Measurements from ENCODE around the gene AKAP13. TPM values are rescaled to one million over a fixed set of nuclear protein-coding genes. Genes with fewer than 3 reads are reported as not detected.

The AKAP13 gene
- total RNA-seq, 3 donors from 2014 or later = 198 to 331 (median 259) TPM

- intact Hi-C loops (cut with DNase I; ENCODE audit: low total_unique reads) = no loop called here
- DNase-seq (ENCODE audit: low spot score in 2 of 2) = no peak
- peaks cover 0 to 20% of the 10 kb centered on the region in 2 donors for H3K9me3 ChIP-seq
- no peak overlapping the region for H3K4me3 ChIP-seq
- H3K36me3 ChIP-seq = no peaks in the 10 kb centered on the region
- no peaks in the 10 kb centered on the region for H3K4me1 ChIP-seq
- TF ChIP-seq POLR2A (IDR thresholded peaks at IDR 0.05) (no peak), CTCF (IDR thresholded peaks at IDR 0.05) (no peak), POLR2AphosphoS5 (IDR thresholded peaks at IDR 0.05) (no peak)
- H3K27ac ChIP-seq = no peak overlapping the region
- H3K27me3 ChIP-seq = no peaks in the 10 kb centered on the region
Measured at GRCh38 chr15:85454403-85454802, 74.0 kb downstream of the AKAP13 start.

- H3K36me3 ChIP-seq = no peaks in the 10 kb centered on the region
- H3K9me3 ChIP-seq = peaks cover 0 to 9% of the 10 kb centered on the region in 2 donors
- TF ChIP-seq POLR2AphosphoS5 (IDR thresholded peaks at IDR 0.05) = no peak
- no peak for TF ChIP-seq CTCF (IDR thresholded peaks at IDR 0.05)
- TF ChIP-seq POLR2A (IDR thresholded peaks at IDR 0.05) = no peak
- intact Hi-C loops (cut with DNase I; ENCODE audit: low total_unique reads) = no loop called here
- H3K4me1 ChIP-seq = no peaks in the 10 kb centered on the region
- no peaks in the 10 kb centered on the region for H3K27me3 ChIP-seq
- no peak overlapping the region for H3K27ac ChIP-seq
- no peak overlapping the region for H3K4me3 ChIP-seq
- no peak for DNase-seq (ENCODE audit: low spot score in 2 of 2)
Measured at GRCh38 chr15:85455891-85456290, 75.5 kb downstream of the AKAP13 start.

- no peak for TF ChIP-seq POLR2AphosphoS5 (IDR thresholded peaks at IDR 0.05)
- TF ChIP-seq CTCF (IDR thresholded peaks at IDR 0.05) = no peak
- TF ChIP-seq POLR2A (IDR thresholded peaks at IDR 0.05) = no peak
- DNase-seq (ENCODE audit: low spot score in 2 of 2) = no peak
- H3K4me1 ChIP-seq = no peaks in the 10 kb centered on the region
- no peak overlapping the region for H3K4me3 ChIP-seq
- no peaks in the 10 kb centered on the region for H3K9me3 ChIP-seq
- no peaks in the 10 kb centered on the region for H3K27me3 ChIP-seq
- H3K27ac ChIP-seq = no peak overlapping the region
- intact Hi-C loops (cut with DNase I; ENCODE audit: low total_unique reads) = no loop called here
- H3K36me3 ChIP-seq = no peaks in the 10 kb centered on the region
Measured at GRCh38 chr15:85456798-85457197, 76.4 kb downstream of the AKAP13 start.

DNA sequence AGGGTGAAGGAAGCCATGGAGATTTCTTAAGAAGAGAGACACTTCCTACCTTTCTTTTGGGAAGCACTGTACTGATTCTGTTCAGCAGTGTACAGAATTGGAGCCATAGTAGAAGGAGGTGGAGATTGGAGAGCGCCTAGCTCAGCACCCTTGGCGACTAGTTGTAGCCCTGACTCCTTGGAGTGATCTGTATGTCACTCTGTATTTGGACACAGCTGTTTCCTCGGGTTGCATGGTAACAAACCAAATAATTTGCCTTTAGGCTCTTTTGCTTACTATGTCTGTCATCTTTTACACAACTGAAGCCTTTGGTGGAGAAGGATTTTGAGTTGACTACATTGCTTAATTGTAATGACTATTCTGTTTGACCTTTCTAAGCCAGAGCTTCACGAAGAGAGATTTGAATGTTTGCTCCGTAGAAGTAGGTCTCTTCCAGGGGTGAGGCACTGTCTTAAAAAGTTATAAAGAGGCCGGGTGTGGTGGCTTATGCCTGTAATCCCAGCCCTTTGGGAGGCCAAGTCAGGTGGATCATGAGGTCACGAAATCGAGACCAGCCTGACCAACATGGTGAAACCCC, 77.1 kb downstream of the AKAP13 start:
- DNase-seq (ENCODE audit: low spot score in 2 of 2) = no peak
- no peak overlapping the region for H3K27ac ChIP-seq
- TF ChIP-seq POLR2AphosphoS5 (IDR thresholded peaks at IDR 0.05) (no peak), POLR2A (IDR thresholded peaks at IDR 0.05) (no peak), CTCF (IDR thresholded peaks at IDR 0.05) (no peak)
- no peaks in the 10 kb centered on the region for H3K4me1 ChIP-seq
- no peak overlapping the region for H3K4me3 ChIP-seq
- H3K27me3 ChIP-seq = no peaks in the 10 kb centered on the region
- intact Hi-C loops (cut with DNase I; ENCODE audit: low total_unique reads) = no loop called here
- H3K36me3 ChIP-seq = no peaks in the 10 kb centered on the region
- no peaks in the 10 kb centered on the region for H3K9me3 ChIP-seq

DNA sequence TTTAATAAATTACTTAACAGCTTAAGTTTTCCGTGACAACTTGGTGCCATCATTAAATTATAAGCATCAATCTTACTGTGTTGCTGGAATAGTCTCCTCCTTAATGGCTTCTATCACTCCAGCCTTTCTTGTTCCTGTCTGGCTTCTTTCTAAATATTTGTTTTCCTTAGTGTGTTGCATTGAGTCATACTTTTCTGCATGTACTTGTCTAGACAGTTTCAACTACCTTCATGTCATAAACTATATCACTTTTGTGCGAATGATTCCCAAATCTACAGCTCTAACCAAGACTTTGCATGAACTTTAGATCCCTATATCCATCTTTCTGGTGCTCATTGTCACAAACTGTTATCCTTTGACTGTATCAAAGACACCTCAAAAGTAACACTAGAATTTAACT, 78.4 kb downstream of the AKAP13 start:
- intact Hi-C loops (cut with DNase I; ENCODE audit: low total_unique reads) = no loop called here
- Histone ChIP-seq H3K9me3 (no peaks in the 10 kb centered on the region), H3K36me3 (no peaks in the 10 kb centered on the region), H3K27me3 (no peaks in the 10 kb centered on the region), H3K4me3 (no peak overlapping the region), H3K27ac (no peak overlapping the region), H3K4me1 (no peaks in the 10 kb centered on the region)
- no peak for DNase-seq (ENCODE audit: low spot score in 2 of 2)
- no peak for TF ChIP-seq CTCF (IDR thresholded peaks at IDR 0.05)
- no peak for TF ChIP-seq POLR2A (IDR thresholded peaks at IDR 0.05)
- TF ChIP-seq POLR2AphosphoS5 (IDR thresholded peaks at IDR 0.05) = no peak

Data from breast epithelium (tissue), 4 donors.